HCT116 (cell line): ENCODE results near the gene LTV1. TPM values are rescaled to one million over a fixed set of nuclear protein-coding genes. Genes with fewer than 3 reads are reported as not detected.

Experiments used
- ATAC-seq: fragments of 200-7000 bp; cut with Tn5 transposase; 2 replicates; pipeline ENCODE4 v1.9.1; 2020; ENCODE audit warnings: mild to moderate bottlenecking, moderate library complexity
- Bru-seq: library from RNA; stranded (reverse); fragments of 400-500 nt; gene quantifications from one replicate; lab custom pipeline; 2021; lab: Mats Ljungman, UMichigan
- BruChase-seq, 2 experiments: library from RNA; stranded (reverse); fragments of 400-500 nt; gene quantifications; one replicate each; lab custom pipeline; 2021; lab: Mats Ljungman, UMichigan
- BruUV-seq: library from RNA; stranded (reverse); fragments of 400-500 nt; replicated peaks from 2 replicates; lab custom pipeline; 2021; lab: Mats Ljungman, UMichigan
- CTCF ChIA-PET: fragments of 300-600 bp; sonication (Branson Sonifier 250); formaldehyde crosslinking; loops from one replicate; lab custom pipeline; 2021; ENCODE audit warnings: antibody characterized with exemption; lab: Charles Lee
- POLR2A ChIA-PET: fragments of 300-600, 350-600 bp; sonication (Branson Sonifier 250); formaldehyde crosslinking; loops from one replicate; lab custom pipeline; 2021; ENCODE audit warnings: antibody characterized with exemption; lab: Charles Lee
- RAD21 ChIA-PET, 2 experiments: fragments of 300-600 bp; sonication (Branson Sonifier 250); formaldehyde crosslinking; loops; one replicate each; lab custom pipeline; 2023; ENCODE audit warnings: low total read pairs in 2 of 2; ENCODE audit not compliant: uncharacterized antibody in 2 of 2, unreplicated experiment in 2 of 2, low non-redundant PET in 1 of 2; lab: Charles Lee
- DNase-seq: peaks from one replicate; pipeline ENCODE4 v3.0.0-alpha.2; 2010; ENCODE audit warnings: low read depth, low spot score
- H2AFZ ChIP-seq: fragments of 200-600 bp; shearing (Covaris generic), sonication (generic); 2 replicates; pipeline ENCODE4 v1.6.1; 2017; ENCODE audit warnings: low read depth, mixed run types, mixed read lengths, antibody characterized with exemption, low read length; ENCODE audit not compliant: poor library complexity, severe bottlenecking
- H3K27ac ChIP-seq: 2 replicates; pipeline ENCODE4 v1.5.1; 2012; ENCODE audit warnings: low read depth, low read length
- H3K27me3 ChIP-seq: fragments of 200-600 bp; sonication (generic); 2 replicates; pipeline ENCODE4 v1.6.1; 2016; ENCODE audit warnings: mixed run types, low read length, mixed read lengths; ENCODE audit not compliant: insufficient read depth
- H3K36me3 ChIP-seq, 2 experiments: fragments of 200-500 bp in 1 of 2; fragments of 200-600 bp in 1 of 2; sonication (Bioruptor generic) in 1 of 2; sonication (generic) in 1 of 2; 2 replicates each; pipeline versions ENCODE4 v1.5.1 to v1.6.1; 2014 to 2016; ENCODE audit warnings: low read length in 2 of 2, inconsistent platforms in 1 of 2, mixed read lengths in 1 of 2, mixed run types in 1 of 2; ENCODE audit not compliant: insufficient read depth in 2 of 2, control insufficient read depth in 1 of 2
- H3K4me1 ChIP-seq, 2 experiments: fragments of 200-600 bp in 1 of 2; sonication (generic) in 1 of 2; 2 replicates each; pipeline versions ENCODE4 v1.5.1 to v1.6.1; 2012 to 2017; ENCODE audit warnings: low read length in 2 of 2, inconsistent platforms in 1 of 2, mild to moderate bottlenecking in 1 of 2, mixed read lengths in 1 of 2, mixed run types in 1 of 2, moderate library complexity in 1 of 2; ENCODE audit not compliant: insufficient read depth in 2 of 2, control insufficient read depth in 1 of 2
- H3K4me2 ChIP-seq: fragments of 200-600 bp; sonication (generic); 2 replicates; pipeline ENCODE4 v1.6.1; 2017; ENCODE audit warnings: mixed run types, low read length, mixed read lengths
- H3K4me3 ChIP-seq, 2 experiments: fragments of 200-600 bp in 1 of 2; sonication (generic) in 1 of 2; replicated peaks in 1 of 2; 2 replicates each; pipeline ENCODE4 v1.5.1; 2011 to 2016; ENCODE audit warnings: low read length in 2 of 2, control low read depth in 1 of 2, low read depth in 1 of 2, mild to moderate bottlenecking in 1 of 2, mixed read lengths in 1 of 2, mixed run types in 1 of 2
- H3K79me2 ChIP-seq: fragments of 200-600 bp; sonication (generic); 2 replicates; pipeline ENCODE4 v1.6.1; 2017; ENCODE audit warnings: mild to moderate bottlenecking, mixed run types, low read length, moderate library complexity, mixed read lengths; ENCODE audit not compliant: insufficient read depth
- H3K9ac ChIP-seq: fragments of 200-600 bp; sonication (generic); 2 replicates; pipeline ENCODE4 v1.6.1; 2016; ENCODE audit warnings: low read length, mixed read lengths
- H3K9me2 ChIP-seq: fragments of 200-600 bp; sonication (generic), shearing (Covaris generic); 2 replicates; pipeline ENCODE4 v1.6.1; 2017; ENCODE audit warnings: mixed run types, mild to moderate bottlenecking, moderate library complexity; ENCODE audit not compliant: insufficient read depth
- H3K9me3 ChIP-seq, 2 experiments: fragments of 200-500 bp in 1 of 2; fragments of 200-600 bp in 1 of 2; sonication (Bioruptor generic) in 1 of 2; sonication (generic) in 1 of 2; 2 replicates each; pipeline ENCODE4 v1.6.1; 2014 to 2017; ENCODE audit warnings: low read length in 2 of 2, mixed read lengths in 2 of 2, inconsistent platforms in 1 of 2, low read depth in 1 of 2, mild to moderate bottlenecking in 1 of 2, mixed run types in 1 of 2, moderate library complexity in 1 of 2; ENCODE audit not compliant: control insufficient read depth in 1 of 2, insufficient read depth in 1 of 2
- H4K20me1 ChIP-seq: fragments of 200-600 bp; sonication (generic), shearing (Covaris generic); 2 replicates; pipeline ENCODE4 v1.6.1; 2017; ENCODE audit warnings: mixed run types, mild to moderate bottlenecking, moderate library complexity; ENCODE audit not compliant: insufficient read depth
- CBX3 ChIP-seq: IDR thresholded peaks from 2 replicates; pipeline ENCODE4 v1.6.1; 2012; ENCODE audit warnings: low read depth
- EGR1 ChIP-seq: IDR thresholded peaks from 2 replicates; pipeline ENCODE4 v1.6.1; 2012; ENCODE audit warnings: low read depth
- EZH2 ChIP-seq: fragments of 200-600 bp; sonication (generic); IDR thresholded peaks from 2 replicates; pipeline ENCODE4 v1.6.1; 2017; ENCODE audit warnings: antibody characterized with exemption, mixed run types
- EZH2phosphoT487 ChIP-seq: fragments of 200-600 bp; IDR thresholded peaks from 2 replicates; pipeline ENCODE4 v1.6.1; 2018; ENCODE audit warnings: antibody characterized with exemption, borderline replicate concordance
- POLR2A ChIP-seq: IDR thresholded peaks from 2 replicates; pipeline ENCODE4 v1.7.0; 2011; ENCODE audit warnings: borderline replicate concordance; ENCODE audit not compliant: insufficient read depth, insufficient read length; ENCODE audit errors: extremely low read depth
- POLR2AphosphoS5 ChIP-seq: IDR thresholded peaks from 2 replicates; pipeline ENCODE4 v1.6.1; 2011; ENCODE audit warnings: mild to moderate bottlenecking, low read depth, low read length, moderate library complexity
- SP1 ChIP-seq: IDR thresholded peaks from 2 replicates; pipeline ENCODE4 v1.6.1; 2012; ENCODE audit warnings: low read depth
- SRF ChIP-seq: IDR thresholded peaks from 2 replicates; pipeline ENCODE4 v1.6.1; 2012; ENCODE audit warnings: low read depth
- TCF7L2 ChIP-seq: IDR thresholded peaks from 2 replicates; pipeline ENCODE4 v1.7.0; 2011; ENCODE audit warnings: borderline replicate concordance, inconsistent platforms; ENCODE audit not compliant: insufficient read depth, insufficient read length; ENCODE audit errors: extremely low read depth
- YY1 ChIP-seq: IDR thresholded peaks from 2 replicates; pipeline ENCODE4 v1.6.1; 2011; ENCODE audit warnings: low read length, low read depth, moderate library complexity, mild to moderate bottlenecking; ENCODE audit not compliant: insufficient replicate concordance; ENCODE audit errors: extremely low read depth
- ZFX ChIP-seq: fragments of 450-650 bp; IDR thresholded peaks from 2 replicates; pipeline ENCODE4 v1.6.1; 2017
- ZNF274 ChIP-seq: fragments of 200-500 bp; sonication (Bioruptor generic); IDR thresholded peaks from 2 replicates; pipeline ENCODE4 v1.6.1; 2014; ENCODE audit warnings: mild to moderate bottlenecking, low read depth, low read length, inconsistent platforms
- intact Hi-C: fragments of 100-400 bp; cut with micrococcal nuclease; formaldehyde crosslinking; loops from 2 replicates; pipeline ENCODE4 v1.10.0; 2022
- long read RNA-seq: library from polyadenylated mRNA; unstranded; transcript quantifications from one replicate; pipeline ENCODE4 v2.0.0, GENCODE V29; 2021; ENCODE audit not compliant: unreplicated experiment
- polyA plus RNA-seq: library from polyadenylated mRNA; unstranded; fragments of >200 nt; gene quantifications from 2 replicates; pipeline ENCODE4 v1.2.1, GENCODE V29; 2012; ENCODE audit warnings: missing spikeins
- total RNA-seq: library from RNA; stranded (reverse); gene quantifications from one replicate; pipeline ENCODE4 v1.2.1, GENCODE V29; 2021; ENCODE audit not compliant: unreplicated experiment
- TF ChIP-seq, protein P1 (sequence below): IDR thresholded peaks from 2 replicates; pipeline ENCODE4 v1.6.1; 2012; ENCODE audit warnings: low read depth
- TF ChIP-seq, protein P2 (sequence below), 3 experiments: fragments of 200-600 bp in 1 of 3; sonication (generic) in 1 of 3; IDR thresholded peaks in 2 of 3; conservative IDR thresholded peaks in 1 of 3; 2 replicates each; pipeline ENCODE4 v1.5.1; 2012 to 2017; ENCODE audit warnings: low read depth in 2 of 3, low read length in 2 of 3, antibody characterized with exemption in 1 of 3, borderline replicate concordance in 1 of 3, control low read depth in 1 of 3, mild to moderate bottlenecking in 1 of 3, mixed read lengths in 1 of 3, mixed run types in 1 of 3, moderate library complexity in 1 of 3; ENCODE audit not compliant: insufficient read depth in 1 of 3

Gene LTV1, protein sequence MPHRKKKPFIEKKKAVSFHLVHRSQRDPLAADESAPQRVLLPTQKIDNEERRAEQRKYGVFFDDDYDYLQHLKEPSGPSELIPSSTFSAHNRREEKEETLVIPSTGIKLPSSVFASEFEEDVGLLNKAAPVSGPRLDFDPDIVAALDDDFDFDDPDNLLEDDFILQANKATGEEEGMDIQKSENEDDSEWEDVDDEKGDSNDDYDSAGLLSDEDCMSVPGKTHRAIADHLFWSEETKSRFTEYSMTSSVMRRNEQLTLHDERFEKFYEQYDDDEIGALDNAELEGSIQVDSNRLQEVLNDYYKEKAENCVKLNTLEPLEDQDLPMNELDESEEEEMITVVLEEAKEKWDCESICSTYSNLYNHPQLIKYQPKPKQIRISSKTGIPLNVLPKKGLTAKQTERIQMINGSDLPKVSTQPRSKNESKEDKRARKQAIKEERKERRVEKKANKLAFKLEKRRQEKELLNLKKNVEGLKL
- 40.3 TPM for total RNA-seq
- polyA plus RNA-seq: 18.4 and 26.6 TPM in 2 replicates
- Bru-seq, nascent RNA: percentile 96 among the genes with signal in this experiment
- BruChase-seq, experiment 1, labeled RNA remaining after a 6-hour chase: percentile 87 among the genes with signal in this experiment
- BruChase-seq, experiment 2, labeled RNA remaining after a 2-hour chase: percentile 90 among the genes with signal in this experiment
- long read RNA-seq, transcript LTV1-201 (11 exons, 1,847 nt): major isoform, 85 of 119 reads
- long read RNA-seq, partial matches to known transcripts: 25 of 119 reads
- long read RNA-seq, other reads (novel, unspliced or antisense): 9 of 119 reads

DNA sequence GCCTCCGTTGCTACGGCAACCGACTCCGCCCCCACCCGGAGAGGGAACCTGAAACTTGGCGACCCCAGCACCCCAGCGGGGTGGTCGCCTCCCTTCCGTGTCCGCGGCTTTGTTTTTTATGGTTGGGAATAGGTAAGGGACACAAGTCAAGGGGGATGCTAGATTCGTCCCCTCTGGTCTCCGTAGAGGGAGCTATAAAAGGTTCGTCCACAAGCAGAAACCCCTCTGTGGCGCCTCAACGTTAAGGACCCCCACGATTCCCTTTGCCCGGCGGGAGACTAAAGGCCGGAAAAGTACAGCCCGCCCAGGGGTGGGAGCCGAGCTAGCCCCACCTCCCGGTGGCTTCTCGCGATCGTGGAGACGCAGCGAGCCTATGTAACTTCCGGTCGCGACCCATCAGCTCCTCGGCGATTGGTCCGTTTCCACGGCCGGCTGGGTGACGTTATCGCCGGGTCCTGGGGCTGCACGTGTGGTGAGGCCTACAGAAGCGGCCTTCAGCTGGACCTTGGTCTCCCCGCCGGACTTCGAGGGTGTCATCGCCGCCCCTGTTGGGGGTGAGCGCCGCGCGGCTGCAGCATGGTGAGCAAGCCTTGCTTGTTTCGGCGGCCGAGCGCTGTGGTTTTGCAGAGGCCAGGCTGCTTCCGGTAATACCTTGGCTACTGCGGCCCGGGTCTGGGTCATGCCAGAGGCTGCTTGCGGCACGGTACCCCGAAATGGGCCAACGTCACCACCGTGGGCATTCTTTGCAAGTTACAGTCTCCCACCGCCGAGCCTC, at the start of gene LTV1:
Gene LTV1 (plus strand): TSS at position 437 of the 775 bp plus-strand sequence. CDS start 140 bp downstream, at position 577.
- no TSS peak for BruUV-seq
- H3K4me1 ChIP-seq: peaks cover 4 to 11% of the 10 kb centered on the region in 2 experiments; a peak in 3 of 4 replicates
- H3K9ac ChIP-seq: peak within 1 kb of the TSS; percentile 96
- CTCF ChIA-PET: interaction anchor here (0.9 kb wide), 1 partner anchor 268 kb away, joined by 3 read pairs; no protein-coding TSS in a partner anchor
- ATAC-seq: peak; percentile 98
- peak; percentile 87 for DNase-seq
- H3K9me3 ChIP-seq: no peaks in the 10 kb centered on the region
- POLR2A ChIA-PET: interaction anchor here (1.8 kb wide), 1 partner anchor 20 kb away, joined by 6 read pairs; no protein-coding TSS in a partner anchor
- no peaks in the 10 kb centered on the region for H3K27me3 ChIP-seq
- no peaks in the 10 kb centered on the region for H3K9me2 ChIP-seq
- H3K4me3 ChIP-seq: peak within 1 kb of the TSS; percentile 93 to 97
- intact Hi-C loops: loop anchor here (5.0 kb wide), 3 partner anchors 166 to 266 kb away; partner anchors contain the start of gene PHACTR2
- RAD21 ChIA-PET: interaction anchor here (1.0 kb wide), 2 partner anchors 267 to 268 kb away, joined by 3 to 5 read pairs; no protein-coding TSS in a partner anchor
- H3K36me3 ChIP-seq: peaks cover 26 to 35% of the 10 kb centered on the region in 2 experiments
- peaks cover 50% of the 10 kb centered on the region for H3K79me2 ChIP-seq
- no peaks in the 10 kb centered on the region for H4K20me1 ChIP-seq
- peak within 1 kb of the TSS; percentile 57 for H3K27ac ChIP-seq
- H2AFZ ChIP-seq: peak within 1 kb of the TSS; percentile 89
- H3K4me2 ChIP-seq: peak within 1 kb of the TSS; percentile 80
- TF ChIP-seq ZNF274 (no peak), CBX3 (peak; percentile 31; the same call in 1 of the 2 replicates), EZH2 (no peak), POLR2A (peak; percentile 65), ZFX (peak; percentile 99), EGR1 (no peak), SP1 (peak; percentile 90), SRF (no peak), EZH2phosphoT487 (no peak), YY1 (no peak), POLR2AphosphoS5 (peak; percentile 91), TCF7L2 (no peak)
- TF ChIP-seq, protein P1, sequence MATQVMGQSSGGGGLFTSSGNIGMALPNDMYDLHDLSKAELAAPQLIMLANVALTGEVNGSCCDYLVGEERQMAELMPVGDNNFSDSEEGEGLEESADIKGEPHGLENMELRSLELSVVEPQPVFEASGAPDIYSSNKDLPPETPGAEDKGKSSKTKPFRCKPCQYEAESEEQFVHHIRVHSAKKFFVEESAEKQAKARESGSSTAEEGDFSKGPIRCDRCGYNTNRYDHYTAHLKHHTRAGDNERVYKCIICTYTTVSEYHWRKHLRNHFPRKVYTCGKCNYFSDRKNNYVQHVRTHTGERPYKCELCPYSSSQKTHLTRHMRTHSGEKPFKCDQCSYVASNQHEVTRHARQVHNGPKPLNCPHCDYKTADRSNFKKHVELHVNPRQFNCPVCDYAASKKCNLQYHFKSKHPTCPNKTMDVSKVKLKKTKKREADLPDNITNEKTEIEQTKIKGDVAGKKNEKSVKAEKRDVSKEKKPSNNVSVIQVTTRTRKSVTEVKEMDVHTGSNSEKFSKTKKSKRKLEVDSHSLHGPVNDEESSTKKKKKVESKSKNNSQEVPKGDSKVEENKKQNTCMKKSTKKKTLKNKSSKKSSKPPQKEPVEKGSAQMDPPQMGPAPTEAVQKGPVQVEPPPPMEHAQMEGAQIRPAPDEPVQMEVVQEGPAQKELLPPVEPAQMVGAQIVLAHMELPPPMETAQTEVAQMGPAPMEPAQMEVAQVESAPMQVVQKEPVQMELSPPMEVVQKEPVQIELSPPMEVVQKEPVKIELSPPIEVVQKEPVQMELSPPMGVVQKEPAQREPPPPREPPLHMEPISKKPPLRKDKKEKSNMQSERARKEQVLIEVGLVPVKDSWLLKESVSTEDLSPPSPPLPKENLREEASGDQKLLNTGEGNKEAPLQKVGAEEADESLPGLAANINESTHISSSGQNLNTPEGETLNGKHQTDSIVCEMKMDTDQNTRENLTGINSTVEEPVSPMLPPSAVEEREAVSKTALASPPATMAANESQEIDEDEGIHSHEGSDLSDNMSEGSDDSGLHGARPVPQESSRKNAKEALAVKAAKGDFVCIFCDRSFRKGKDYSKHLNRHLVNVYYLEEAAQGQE: no peak
- TF ChIP-seq, protein P2, sequence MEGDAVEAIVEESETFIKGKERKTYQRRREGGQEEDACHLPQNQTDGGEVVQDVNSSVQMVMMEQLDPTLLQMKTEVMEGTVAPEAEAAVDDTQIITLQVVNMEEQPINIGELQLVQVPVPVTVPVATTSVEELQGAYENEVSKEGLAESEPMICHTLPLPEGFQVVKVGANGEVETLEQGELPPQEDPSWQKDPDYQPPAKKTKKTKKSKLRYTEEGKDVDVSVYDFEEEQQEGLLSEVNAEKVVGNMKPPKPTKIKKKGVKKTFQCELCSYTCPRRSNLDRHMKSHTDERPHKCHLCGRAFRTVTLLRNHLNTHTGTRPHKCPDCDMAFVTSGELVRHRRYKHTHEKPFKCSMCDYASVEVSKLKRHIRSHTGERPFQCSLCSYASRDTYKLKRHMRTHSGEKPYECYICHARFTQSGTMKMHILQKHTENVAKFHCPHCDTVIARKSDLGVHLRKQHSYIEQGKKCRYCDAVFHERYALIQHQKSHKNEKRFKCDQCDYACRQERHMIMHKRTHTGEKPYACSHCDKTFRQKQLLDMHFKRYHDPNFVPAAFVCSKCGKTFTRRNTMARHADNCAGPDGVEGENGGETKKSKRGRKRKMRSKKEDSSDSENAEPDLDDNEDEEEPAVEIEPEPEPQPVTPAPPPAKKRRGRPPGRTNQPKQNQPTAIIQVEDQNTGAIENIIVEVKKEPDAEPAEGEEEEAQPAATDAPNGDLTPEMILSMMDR (IDR thresholded peaks at IDR 0.05 in 2 of 3, conservative IDR thresholded peaks at IDR 0.05 in 1 of 3; ENCODE audit: borderline replicate concordance in 1 of 3, insufficient read depth in 1 of 3, low read depth in 2 of 3, low read length in 2 of 3): no peak
